Limb (tissue), 2 donors: ENCODE results near the gene NHLRC2.

Source experiments
- DNase-seq, 2 donors: peaks; one replicate each; pipeline ENCODE4 v3.0.0-alpha.2; 2016; ENCODE audit errors: extremely low spot score in 2 of 2

NHLRC2 gene

GRCh38 chr10:113865901-113866300, 11.4 kb downstream of the NHLRC2 start:
- no peak for DNase-seq

GRCh38 chr10:113866551-113867394, 12.3 kb downstream of the NHLRC2 start:
- no peak for DNase-seq

- DNase-seq = no peak
These were observed 13.4 kb downstream of the NHLRC2 start for GRCh38 chr10:113867904-113868303.

GRCh38 chr10:113869789-113870188, 15.3 kb downstream of the NHLRC2 start:
- no peak for DNase-seq

DNA sequence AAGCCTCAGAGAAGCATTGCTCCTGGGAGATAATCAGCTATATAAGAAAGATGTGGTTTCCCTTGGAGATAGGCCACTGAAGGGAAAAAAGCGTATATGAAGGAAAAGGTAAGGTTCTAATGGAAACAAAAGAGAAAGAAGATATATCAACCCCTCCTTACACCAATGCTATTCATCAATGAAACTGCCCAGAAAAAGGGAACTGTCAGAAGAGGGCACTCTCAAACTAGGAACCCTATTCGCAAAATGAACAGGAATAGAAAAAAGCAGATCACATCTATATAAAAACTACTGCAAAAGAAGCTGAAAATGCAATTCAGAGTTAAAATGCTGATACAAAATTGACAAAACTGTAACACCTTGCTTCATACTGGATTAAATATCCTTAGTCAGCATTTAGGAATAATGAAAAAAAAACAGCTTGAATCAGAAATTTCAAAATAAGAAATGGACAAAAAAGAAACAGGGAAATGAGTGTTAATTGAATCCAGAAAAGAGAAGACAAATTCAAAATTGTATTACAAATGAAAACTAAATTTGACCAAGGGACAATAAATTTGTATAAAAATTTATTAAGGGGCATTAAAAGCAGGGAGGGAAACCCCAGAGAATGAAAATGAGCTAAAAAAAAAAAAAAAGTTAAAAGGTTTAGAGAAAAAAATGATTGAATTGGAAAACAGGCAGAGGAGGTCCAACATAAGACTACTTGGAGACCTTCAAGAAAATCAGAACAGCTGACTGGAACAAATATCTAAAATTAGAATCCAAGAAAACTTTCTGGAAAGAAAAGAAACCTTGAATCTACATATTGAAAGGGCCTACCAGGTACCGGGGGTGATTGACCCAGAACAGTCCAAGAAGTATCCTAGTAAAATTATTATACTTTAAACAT, 17.9 kb downstream of the NHLRC2 start:
- no peak for DNase-seq

DNA sequence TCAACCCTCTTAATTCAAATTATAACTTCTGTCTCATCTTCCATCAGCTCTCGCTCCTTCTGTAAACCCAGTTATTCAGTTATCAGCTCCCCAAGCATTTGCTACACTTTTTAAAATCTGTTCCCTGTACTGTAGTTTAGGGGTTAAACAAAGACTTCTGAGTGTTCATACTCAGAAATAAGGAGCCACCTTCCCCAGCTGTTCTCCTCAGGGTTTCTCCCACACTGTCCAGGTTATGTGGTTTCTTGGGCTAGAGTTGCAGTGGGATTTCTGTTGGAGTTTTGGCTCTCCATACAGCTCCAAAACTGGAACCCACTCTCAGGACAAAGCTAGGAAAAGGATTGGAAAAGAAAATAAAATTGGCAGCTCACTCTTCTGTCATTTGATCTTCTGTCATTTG, 20.8 kb downstream of the NHLRC2 start:
- no peak for DNase-seq

- DNase-seq = no peak
These were observed 22.0 kb downstream of the NHLRC2 start for GRCh38 chr10:113876461-113876860.

- no peak for DNase-seq
These were observed 25.2 kb downstream of the NHLRC2 start for GRCh38 chr10:113879691-113880090.

DNA sequence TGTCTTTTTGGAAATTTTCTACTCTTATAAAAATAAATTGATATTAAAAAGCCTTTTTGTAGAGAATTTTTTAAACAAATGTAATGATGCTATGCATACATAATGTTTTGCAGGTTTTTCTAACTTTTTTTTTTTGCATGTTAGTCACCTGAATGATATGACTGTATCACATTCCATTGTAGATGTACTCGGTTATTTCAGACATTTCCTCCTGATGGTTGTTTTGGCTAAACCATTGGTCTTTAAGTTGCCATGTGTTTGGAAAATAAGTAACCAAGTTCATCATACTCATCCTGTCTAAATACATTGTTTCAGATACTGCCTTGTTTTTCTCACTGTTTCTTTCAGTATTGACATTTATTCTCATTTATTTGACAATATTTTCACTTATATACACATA, 25.8 kb downstream of the NHLRC2 start:
- no peak for DNase-seq

DNA sequence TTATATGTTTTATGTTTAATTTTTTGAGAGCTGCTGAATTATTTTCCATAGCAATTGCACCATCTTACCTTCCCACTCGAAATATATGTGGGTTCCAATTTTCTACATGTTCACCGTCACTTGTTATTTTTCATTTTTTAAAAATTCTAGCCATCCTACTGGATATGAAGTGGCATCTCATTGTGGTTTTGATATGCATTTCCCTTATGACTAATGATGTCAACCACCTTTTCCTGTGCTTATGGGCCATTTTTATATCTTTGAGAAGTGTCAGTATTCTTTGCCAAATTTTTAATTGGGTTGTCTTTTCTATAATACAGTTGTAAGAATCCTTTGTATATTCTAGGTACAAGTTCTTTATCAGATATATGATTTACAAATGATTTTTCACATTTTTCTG, 27.8 kb downstream of the NHLRC2 start:
- DNase-seq = no peak

DNA sequence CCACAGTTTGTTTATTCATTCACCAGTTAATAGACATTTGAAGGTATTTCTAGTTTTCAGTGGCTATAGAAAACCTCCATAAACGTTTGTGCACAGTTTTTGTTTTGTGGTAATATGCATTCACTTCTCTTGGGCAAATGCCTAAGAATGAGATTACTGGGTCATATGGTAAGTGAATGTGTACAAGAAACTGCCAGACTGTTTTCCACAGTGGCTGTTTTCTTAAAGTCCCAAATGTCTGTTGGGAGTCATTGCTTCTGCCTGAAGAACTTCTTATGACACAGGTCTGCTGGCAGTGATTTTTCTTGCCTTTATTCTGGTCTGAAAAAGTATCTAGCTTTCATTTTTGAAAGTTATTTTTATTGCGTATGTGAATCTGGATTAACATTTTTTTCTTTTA, 35.5 kb downstream of the NHLRC2 start:
- no peak for DNase-seq

- no peak for DNase-seq
These were observed 36.3 kb downstream of the NHLRC2 start for GRCh38 chr10:113890769-113891168.

DNA sequence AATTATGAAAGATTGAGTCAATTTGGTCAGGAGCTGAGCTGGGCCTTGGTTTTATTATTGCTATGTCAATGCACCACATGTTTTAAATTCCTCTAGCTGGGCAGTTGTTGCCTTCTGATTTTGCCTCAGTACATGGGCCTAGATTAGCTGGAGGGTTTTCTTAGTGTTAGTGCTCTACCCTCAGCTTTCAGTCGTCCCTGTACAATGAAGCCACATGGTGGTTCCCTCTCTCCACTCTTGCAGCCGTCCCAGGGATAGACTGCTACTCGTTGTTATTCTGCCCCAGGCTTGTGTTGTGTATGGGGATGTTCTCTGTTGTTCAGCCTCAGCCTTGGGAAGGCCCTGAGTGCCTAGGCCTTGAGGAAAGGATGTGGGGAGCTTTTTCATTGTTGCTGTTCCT, 37.0 kb downstream of the NHLRC2 start:
- DNase-seq = no peak

GRCh38 chr10:113893570-113893969, 39.1 kb downstream of the NHLRC2 start:
- no peak for DNase-seq

DNA sequence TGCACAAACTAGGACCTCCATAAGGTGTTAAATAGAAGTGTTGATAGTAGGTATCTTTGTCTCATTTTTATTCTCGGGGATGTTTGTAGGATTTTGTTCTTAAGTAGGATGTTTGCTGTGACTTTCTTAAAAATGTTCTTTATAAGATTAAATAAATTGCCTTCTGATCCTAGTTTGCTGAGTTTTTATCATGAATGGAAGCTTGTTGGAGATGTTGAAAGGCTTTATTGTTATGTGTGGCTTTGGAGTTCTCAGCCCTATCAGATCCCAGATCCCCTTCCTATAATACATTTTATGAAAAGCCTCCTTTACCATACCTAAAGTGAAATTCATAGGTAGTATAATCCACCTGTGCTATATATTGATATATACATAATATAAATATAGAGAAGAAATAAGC, 40.1 kb downstream of the NHLRC2 start:
- DNase-seq = no peak

GRCh38 chr10:113895018-113895417, 40.6 kb downstream of the NHLRC2 start:
- no peak for DNase-seq

GRCh38 chr10:113897693-113898618, 43.5 kb downstream of the NHLRC2 start:
- DNase-seq = no peak

DNA sequence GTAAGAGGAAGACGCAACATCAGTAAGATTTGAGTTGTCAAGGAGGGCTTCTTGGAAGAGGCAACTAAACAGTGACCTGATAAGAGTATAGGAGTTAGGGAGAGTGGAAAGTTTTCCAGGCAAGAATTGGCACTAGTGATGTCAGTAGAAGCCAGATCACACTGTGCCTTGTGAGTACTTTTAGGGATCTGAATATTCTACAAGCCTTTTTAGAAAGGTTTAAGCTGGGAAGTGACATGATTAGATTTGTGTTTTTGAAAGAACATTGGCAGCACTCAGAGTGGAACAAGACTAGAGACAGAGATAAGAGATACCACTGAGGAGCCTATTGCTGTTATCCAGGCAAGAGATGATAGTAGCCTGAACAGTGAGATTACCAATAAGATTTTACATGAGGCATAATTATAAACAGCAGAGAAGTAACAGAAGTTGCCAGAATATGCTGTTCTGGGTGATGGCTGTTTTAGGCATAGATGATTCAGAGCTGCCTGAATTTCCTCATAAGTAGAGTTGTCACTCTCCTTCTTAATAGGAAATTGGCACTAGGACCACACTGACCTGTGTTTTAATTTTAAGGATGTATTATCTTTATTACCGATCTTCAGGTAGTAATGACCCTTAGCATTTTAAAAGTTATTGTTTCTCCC, 45.6 kb downstream of the NHLRC2 start:
- DNase-seq = no peak

GRCh38 chr10:113905756-113906155, 51.3 kb downstream of the NHLRC2 start:
- DNase-seq = no peak

GRCh38 chr10:113907166-113907565, 52.7 kb downstream of the NHLRC2 start:
- DNase-seq = no peak

GRCh38 chr10:113908236-113908635, 53.8 kb downstream of the NHLRC2 start:
- no peak for DNase-seq
